SU-DHL-6 (cell line): ENCODE data around the gene ZFHX2.

Experiments
- EZH2phosphoT487 ChIP-seq: fragments of 200-600 bp; sonication (generic), shearing (Covaris generic); conservative IDR thresholded peaks from 2 replicates; pipeline ENCODE4 v1.6.1; 2018; ENCODE audit warnings: mild to moderate bottlenecking, antibody characterized with exemption, low read length, moderate library complexity, mixed read lengths
- TF ChIP-seq, protein P1 (sequence below): fragments of 200-600 bp; sonication (generic); IDR thresholded peaks from one replicate; pipeline ENCODE4 v1.5.1; 2017; ENCODE audit warnings: antibody characterized with exemption, mild to moderate bottlenecking, low read length, moderate library complexity; ENCODE audit not compliant: insufficient read depth, poor library complexity, severe bottlenecking

DNA sequence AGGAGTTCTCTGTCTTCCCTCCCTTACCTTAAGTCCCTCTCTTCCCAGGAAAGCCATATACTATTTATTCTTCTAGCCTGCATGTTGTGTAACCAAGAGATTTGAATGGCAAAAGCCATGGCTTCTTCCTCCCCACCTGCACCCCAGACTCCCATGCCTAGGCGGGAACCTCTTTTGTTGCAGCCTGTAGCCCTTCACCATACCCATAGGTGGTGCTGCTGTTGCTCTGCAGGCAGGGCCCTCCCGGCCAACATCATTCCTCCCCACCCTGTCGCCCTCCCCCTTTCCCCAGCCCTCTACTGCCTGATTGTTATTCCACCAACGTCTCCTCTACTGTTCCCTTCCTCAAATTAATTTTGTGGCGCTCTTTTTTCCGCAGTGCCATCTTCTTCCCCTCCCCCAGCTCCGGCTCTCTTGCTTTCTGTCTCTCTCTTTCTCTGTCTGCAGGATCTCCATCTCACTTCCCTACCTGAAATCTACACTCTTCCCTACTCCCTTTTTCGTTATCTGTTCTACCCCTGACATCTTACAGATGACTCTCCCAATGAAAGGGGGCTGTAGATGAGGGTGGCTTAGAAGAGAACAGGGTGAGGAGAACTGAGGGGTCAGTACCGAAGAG, 68.2 kb downstream of the ZFHX2 start:
- TF ChIP-seq, protein P1, sequence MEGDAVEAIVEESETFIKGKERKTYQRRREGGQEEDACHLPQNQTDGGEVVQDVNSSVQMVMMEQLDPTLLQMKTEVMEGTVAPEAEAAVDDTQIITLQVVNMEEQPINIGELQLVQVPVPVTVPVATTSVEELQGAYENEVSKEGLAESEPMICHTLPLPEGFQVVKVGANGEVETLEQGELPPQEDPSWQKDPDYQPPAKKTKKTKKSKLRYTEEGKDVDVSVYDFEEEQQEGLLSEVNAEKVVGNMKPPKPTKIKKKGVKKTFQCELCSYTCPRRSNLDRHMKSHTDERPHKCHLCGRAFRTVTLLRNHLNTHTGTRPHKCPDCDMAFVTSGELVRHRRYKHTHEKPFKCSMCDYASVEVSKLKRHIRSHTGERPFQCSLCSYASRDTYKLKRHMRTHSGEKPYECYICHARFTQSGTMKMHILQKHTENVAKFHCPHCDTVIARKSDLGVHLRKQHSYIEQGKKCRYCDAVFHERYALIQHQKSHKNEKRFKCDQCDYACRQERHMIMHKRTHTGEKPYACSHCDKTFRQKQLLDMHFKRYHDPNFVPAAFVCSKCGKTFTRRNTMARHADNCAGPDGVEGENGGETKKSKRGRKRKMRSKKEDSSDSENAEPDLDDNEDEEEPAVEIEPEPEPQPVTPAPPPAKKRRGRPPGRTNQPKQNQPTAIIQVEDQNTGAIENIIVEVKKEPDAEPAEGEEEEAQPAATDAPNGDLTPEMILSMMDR: peak; percentile 11
- no peak for TF ChIP-seq EZH2phosphoT487
